ENCODE results near the gene GET4. TPM values are rescaled to one million over a fixed set of nuclear protein-coding genes. Genes with fewer than 3 reads are reported as not detected.

GET4 gene, protein sequence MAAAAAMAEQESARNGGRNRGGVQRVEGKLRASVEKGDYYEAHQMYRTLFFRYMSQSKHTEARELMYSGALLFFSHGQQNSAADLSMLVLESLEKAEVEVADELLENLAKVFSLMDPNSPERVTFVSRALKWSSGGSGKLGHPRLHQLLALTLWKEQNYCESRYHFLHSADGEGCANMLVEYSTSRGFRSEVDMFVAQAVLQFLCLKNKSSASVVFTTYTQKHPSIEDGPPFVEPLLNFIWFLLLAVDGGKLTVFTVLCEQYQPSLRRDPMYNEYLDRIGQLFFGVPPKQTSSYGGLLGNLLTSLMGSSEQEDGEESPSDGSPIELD
- polyA plus RNA-seq (2013, experiment 1 of 2) = 52.1 TPM
- 32.8 TPM for polyA plus RNA-seq (2013, experiment 2 of 2)

DNA sequence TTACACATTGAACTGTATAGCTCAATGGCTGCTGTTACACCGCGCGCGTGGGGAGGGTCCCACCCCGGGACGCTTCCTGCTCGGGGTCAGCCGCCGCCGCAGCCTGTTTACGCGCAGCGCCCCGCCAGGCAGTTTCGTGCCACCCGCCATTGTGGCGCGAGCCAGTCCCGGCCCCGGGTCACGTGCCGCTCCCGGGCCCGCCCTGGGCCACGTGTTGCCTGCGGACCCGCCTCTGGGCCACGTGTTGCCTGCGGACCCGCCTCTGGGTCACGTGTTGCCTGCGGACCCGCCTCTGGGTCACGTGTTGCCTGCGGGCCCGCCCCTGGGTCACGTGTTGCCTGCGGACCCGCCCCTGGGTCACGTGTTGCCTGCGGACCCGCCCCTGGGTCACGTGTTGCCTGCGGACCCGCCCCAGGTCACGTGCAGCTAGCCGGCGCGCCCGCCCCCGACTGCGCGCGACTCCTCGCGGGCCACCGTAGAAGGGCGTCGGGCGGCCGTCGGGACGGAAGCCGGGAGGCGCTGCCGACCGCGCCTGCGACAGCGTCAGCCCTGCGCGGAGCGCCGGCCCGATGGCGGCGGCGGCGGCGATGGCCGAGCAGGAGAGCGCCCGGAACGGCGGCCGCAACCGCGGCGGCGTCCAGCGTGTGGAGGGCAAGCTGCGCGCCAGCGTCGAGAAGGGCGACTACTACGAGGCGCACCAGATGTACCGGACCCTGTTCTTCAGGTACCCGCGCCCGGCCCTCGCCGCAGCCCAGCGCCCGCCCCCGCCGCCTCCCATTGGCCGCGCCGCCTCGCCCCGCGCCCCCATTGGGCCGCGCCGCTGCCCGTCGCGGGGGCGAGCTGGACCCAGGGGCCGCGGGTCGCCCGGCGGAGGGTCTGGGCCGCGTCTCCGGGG, at the start of gene GET4:
TSS of gene GET4 (plus strand) at position 478 of the 895 bp plus-strand sequence. CDS start at position 570, 92 bp downstream.
- Histone ChIP-seq H3K36me3 (ENCODE audit: control insufficient read depth, insufficient read depth, low read length) (peaks cover 52% of the 10 kb centered on the region), H3K4me3 (ENCODE audit: extremely low read depth, insufficient read depth, low read length, poor library complexity, severe bottlenecking) (peak within 1 kb of the TSS; percentile 86), H3K9me3 (ENCODE audit: control insufficient read depth, low read length) (no peaks in the 10 kb centered on the region), H3K27ac (ENCODE audit: low read depth, low read length, severe bottlenecking) (peak within 1 kb of the TSS; percentile 79), H3K4me1 (ENCODE audit: control insufficient read depth, insufficient read depth, low read length, poor library complexity, severe bottlenecking) (peaks cover 8% of the 10 kb centered on the region)
- 1 to 4% methylated on average over 53 to 108 of the region's 129 CpGs for WGBS, 2 experiments (ENCODE audit: insufficient coverage in 2 of 2)

DNA sequence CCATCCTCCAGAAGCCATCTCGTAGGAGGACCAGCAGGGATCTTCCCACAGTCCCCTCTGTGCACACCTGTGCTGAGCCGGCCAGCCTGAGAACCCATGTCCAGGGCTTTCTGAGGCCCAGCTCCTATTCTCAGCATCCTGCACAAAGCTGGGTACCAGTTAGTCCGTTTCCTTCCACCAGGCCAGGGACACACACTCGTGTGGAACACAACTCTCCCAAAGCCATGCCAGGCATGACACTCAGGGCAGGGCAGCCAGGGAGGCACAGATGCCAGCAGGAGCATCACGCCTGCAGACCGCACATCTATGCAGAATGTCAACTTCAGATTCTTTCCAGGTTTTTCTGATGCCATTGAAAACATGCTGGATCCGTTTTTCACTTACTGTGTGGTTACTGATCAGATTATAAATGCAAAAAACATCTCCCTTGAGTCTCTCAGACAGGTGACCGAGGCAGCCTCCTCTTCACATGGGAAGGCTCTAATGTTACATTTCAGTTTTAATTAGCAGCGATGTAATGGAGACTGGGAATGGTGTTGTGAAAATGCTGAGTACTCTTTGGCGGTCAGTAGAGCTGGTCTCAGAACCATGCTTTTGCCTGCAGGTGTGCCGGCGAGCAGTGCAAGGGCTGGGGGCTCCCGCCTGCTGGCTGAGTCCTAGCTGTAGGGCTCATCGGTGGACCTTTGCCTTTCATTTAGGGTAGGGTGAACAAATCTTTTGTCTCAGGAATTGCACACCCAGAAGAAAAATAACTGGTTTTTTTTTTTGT, 47.4 kb upstream of the GET4 start:
- WGBS, 2 experiments (ENCODE audit: insufficient coverage in 2 of 2) = 98 to 99% methylated on average over 9 to 12 of the region's 14 CpGs

DNA sequence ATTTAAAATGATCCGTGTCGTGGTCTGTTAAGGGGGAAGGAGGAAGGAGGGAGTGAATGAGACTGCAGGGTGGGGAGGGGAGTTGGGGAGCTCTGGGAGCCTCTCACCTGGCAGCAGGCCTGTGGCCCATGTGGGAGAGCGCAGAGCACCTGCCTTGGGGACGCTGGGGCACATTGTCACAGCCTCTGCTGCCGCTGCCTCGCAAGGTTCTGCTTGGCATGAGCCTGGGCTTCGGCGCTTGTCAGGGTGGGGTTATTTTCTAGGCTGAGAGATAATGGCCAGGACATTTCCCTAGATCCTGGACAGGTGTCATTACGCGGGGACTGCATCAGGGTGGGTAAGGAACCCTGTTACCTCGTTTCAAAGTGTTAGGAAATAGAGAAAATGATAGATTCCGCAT, 46.3 kb upstream of the GET4 start:
- peaks cover 25% of the 10 kb centered on the region for H3K4me1 ChIP-seq (ENCODE audit: control insufficient read depth, insufficient read depth, low read length, poor library complexity, severe bottlenecking)
- H3K4me3 ChIP-seq (ENCODE audit: extremely low read depth, insufficient read depth, low read length, poor library complexity, severe bottlenecking) = no peak overlapping the region
- peaks cover 31% of the 10 kb centered on the region for H3K36me3 ChIP-seq (ENCODE audit: control insufficient read depth, insufficient read depth, low read length)
- H3K9me3 ChIP-seq (ENCODE audit: control insufficient read depth, low read length) = no peaks in the 10 kb centered on the region
- 84 to 85% methylated on average over 9 to 11 of the region's 12 CpGs for WGBS, 2 experiments (ENCODE audit: insufficient coverage in 2 of 2)
- H3K27ac ChIP-seq (ENCODE audit: low read depth, low read length, severe bottlenecking) = no peak overlapping the region

More for the DNA sequence above, 47.4 kb upstream of the GET4 start:
- Histone ChIP-seq H3K9me3 (ENCODE audit: control insufficient read depth, low read length) (no peaks in the 10 kb centered on the region), H3K27ac (ENCODE audit: low read depth, low read length, severe bottlenecking) (no peak overlapping the region), H3K4me3 (ENCODE audit: extremely low read depth, insufficient read depth, low read length, poor library complexity, severe bottlenecking) (no peak overlapping the region), H3K36me3 (ENCODE audit: control insufficient read depth, insufficient read depth, low read length) (peaks cover 26% of the 10 kb centered on the region), H3K4me1 (ENCODE audit: control insufficient read depth, insufficient read depth, low read length, poor library complexity, severe bottlenecking) (peaks cover 25% of the 10 kb centered on the region)

DNA sequence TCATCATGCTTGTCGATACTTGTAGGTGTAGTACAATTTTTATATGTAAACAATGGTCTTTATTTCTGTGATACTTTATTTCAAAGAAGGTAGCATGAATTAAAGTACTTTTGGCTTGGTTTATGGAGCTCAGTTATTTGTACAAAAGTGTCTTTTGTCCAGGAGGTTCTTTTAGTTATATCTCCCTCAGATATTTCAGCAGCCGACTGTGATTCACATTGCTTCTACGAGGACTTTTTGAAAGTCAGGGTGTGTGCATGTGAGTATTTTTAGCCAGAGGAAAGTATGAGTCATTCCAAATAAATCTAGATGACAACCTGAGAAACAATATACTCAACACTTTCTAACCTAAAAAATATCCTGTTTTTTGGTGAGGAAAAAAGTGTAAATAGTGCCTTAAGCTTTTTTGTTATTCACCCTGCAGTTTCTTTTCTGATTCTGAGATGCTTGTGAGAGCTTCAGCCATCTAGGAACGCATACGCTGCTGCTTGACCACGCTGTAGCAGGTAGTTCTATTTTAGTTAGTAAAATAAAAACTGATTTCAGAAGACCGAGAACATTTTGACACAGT, 44.7 kb upstream of the GET4 start:
- peak overlapping the region; percentile 97 for H3K27ac ChIP-seq (ENCODE audit: low read depth, low read length, severe bottlenecking)
- H3K4me1 ChIP-seq (ENCODE audit: control insufficient read depth, insufficient read depth, low read length, poor library complexity, severe bottlenecking) = peaks cover 33% of the 10 kb centered on the region
- H3K4me3 ChIP-seq (ENCODE audit: extremely low read depth, insufficient read depth, low read length, poor library complexity, severe bottlenecking) = no peak overlapping the region
- 86 to 89% methylated on average over 1 to 2 of the region's 7 CpGs for WGBS, 2 experiments (ENCODE audit: insufficient coverage in 2 of 2)
- no peaks in the 10 kb centered on the region for H3K9me3 ChIP-seq (ENCODE audit: control insufficient read depth, low read length)
- peaks cover 37% of the 10 kb centered on the region for H3K36me3 ChIP-seq (ENCODE audit: control insufficient read depth, insufficient read depth, low read length)

DNA sequence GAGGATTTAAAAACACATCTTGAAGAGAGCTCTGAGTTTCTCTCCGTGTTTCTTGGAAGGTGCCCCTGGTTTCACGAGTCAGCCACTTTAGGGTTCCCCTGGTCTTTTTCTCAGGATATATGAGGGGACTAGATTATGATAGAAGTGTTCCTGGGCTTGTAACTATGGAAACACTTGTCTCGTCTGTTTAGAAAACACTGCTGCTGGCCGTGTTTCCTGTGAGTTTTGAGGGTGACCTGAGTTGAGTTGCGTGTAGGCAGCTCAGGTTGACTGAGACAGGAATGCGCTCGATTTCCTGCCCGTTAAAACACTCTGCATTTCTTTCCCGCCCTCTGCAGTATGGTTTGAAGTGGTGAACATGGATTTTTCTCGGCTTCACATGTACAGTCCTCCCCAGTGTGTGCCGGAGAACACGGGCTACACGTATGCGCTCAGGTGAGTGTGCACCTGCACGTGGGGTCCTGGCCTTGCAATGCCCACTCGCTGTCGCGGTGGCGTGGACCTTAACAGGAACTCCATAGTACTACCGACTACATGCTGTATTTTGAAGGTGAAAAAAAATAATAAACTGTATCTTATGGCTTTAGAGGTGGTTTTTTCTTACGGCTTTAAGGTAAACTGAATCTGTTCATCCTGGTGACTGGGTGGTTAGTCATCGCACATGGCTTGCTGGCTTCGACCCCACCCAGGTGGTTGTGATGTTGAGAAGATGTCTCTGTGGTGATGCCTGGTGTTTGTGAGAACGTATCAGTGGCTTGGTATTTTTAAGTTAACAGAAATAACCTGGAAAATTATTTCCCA, 44.0 kb upstream of the GET4 start, which contains the start of gene SUN1:
TSS of gene SUN1 (plus strand) at position 310 of the 801 bp plus-strand sequence. CDS start at position 359, 49 bp downstream.
- Histone ChIP-seq H3K4me1 (ENCODE audit: control insufficient read depth, insufficient read depth, low read length, poor library complexity, severe bottlenecking) (peaks cover 32% of the 10 kb centered on the region), H3K9me3 (ENCODE audit: control insufficient read depth, low read length) (no peaks in the 10 kb centered on the region), H3K27ac (ENCODE audit: low read depth, low read length, severe bottlenecking) (peak within 1 kb of the TSS; percentile 97), H3K36me3 (ENCODE audit: control insufficient read depth, insufficient read depth, low read length) (peaks cover 39% of the 10 kb centered on the region), H3K4me3 (ENCODE audit: extremely low read depth, insufficient read depth, low read length, poor library complexity, severe bottlenecking) (no peak within 1 kb of the TSS)
- 84 to 86% methylated on average over 19 to 22 of the region's 24 CpGs for WGBS, 2 experiments (ENCODE audit: insufficient coverage in 2 of 2)

DNA sequence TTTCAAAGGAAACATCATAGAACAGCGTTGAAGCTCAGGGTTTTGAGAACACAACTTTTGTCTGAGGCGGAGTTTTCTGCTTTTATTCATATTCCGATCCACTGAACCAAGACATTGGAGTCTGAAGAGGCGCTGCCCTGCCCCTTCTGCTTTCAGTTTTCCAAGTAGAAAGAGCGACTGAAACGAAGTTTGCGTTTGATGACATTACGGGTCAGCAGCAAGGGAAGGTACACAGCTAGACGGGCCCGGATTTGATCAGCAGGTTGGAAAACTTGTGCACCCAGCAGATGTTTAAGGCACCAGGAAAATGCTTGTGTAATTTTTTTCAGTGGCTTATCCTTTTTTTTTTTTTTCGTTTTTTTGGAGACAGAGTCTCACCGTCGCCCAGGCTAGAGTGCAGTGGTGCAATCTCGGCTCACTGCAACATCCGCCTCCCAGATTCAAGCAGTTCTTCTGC, 43.4 kb upstream of the GET4 start:
- Histone ChIP-seq H3K9me3 (ENCODE audit: control insufficient read depth, low read length) (no peaks in the 10 kb centered on the region), H3K4me3 (ENCODE audit: extremely low read depth, insufficient read depth, low read length, poor library complexity, severe bottlenecking) (no peak overlapping the region), H3K27ac (ENCODE audit: low read depth, low read length, severe bottlenecking) (peak overlapping the region; percentile 97), H3K4me1 (ENCODE audit: control insufficient read depth, insufficient read depth, low read length, poor library complexity, severe bottlenecking) (peaks cover 32% of the 10 kb centered on the region), H3K36me3 (ENCODE audit: control insufficient read depth, insufficient read depth, low read length) (peaks cover 34% of the 10 kb centered on the region)
- WGBS, 2 experiments (ENCODE audit: insufficient coverage in 2 of 2) = 93 to 99% methylated on average over 10 to 14 of the region's 15 CpGs

DNA sequence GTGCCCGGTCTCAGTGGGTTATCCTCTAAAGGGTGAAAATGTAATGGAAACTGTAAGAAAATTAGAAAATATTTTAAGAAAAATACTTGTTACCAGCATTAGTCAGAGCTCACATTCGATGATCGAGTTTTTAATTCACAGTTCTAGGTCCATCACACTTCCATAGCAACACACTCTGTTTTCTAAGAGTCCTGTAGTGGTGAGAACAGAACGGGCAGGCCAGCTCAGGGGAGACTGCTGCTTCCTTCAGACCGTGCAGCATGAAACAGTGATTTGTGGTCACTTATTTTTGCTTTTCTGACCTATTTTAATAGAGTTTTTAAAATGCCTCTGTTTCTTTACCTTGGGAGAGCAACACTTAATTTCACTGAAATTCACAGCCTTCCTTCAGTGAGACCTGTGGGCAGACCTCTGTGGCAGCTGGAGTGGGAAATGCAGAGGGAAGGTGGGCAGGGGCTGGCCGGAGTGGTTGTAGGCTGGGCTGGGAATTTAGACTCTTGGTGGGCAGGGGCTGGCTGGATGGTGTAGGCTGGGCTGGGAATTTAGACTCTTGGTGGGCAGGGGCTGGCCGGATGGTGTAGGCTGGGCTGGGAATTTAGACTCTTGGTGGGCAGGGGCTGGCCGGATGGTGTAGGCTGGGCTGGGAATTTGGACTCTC, 42.6 kb upstream of the GET4 start:
- Histone ChIP-seq H3K4me3 (ENCODE audit: extremely low read depth, insufficient read depth, low read length, poor library complexity, severe bottlenecking) (no peak overlapping the region), H3K9me3 (ENCODE audit: control insufficient read depth, low read length) (no peaks in the 10 kb centered on the region), H3K27ac (ENCODE audit: low read depth, low read length, severe bottlenecking) (no peak overlapping the region), H3K4me1 (ENCODE audit: control insufficient read depth, insufficient read depth, low read length, poor library complexity, severe bottlenecking) (peaks cover 32% of the 10 kb centered on the region), H3K36me3 (ENCODE audit: control insufficient read depth, insufficient read depth, low read length) (peaks cover 38% of the 10 kb centered on the region)
- 92% methylated on average over 3 of the region's 8 CpGs; no CpG with 5 or more reads in 1 of the 2 experiments for WGBS, 2 experiments (ENCODE audit: insufficient coverage in 2 of 2)

DNA sequence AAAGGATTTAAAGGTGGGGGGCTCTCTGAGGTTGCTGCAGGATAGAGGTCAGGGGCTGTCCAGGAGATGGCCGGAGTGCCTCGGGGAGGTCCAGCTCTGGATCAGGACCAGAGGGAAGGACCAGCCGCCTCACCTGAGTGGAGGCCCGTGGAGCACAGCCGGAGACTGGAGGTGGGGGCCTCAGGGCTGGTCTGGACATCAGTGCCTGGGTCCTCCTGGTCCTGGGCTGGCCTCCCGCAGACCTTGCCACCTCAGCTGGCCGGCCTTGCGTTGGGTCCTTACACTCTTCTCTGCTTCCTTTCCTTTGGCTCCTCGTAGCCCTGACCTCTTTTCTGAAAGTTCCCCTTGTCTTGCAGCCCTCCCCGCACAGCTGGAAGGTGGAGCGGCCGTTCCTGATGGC, 42.1 kb upstream of the GET4 start:
- no peak overlapping the region for H3K27ac ChIP-seq (ENCODE audit: low read depth, low read length, severe bottlenecking)
- H3K36me3 ChIP-seq (ENCODE audit: control insufficient read depth, insufficient read depth, low read length) = peaks cover 39% of the 10 kb centered on the region
- 94 to 96% methylated on average over 12 of the region's 12 CpGs for WGBS, 2 experiments (ENCODE audit: insufficient coverage in 2 of 2)
- H3K4me3 ChIP-seq (ENCODE audit: extremely low read depth, insufficient read depth, low read length, poor library complexity, severe bottlenecking) = no peak overlapping the region
- H3K4me1 ChIP-seq (ENCODE audit: control insufficient read depth, insufficient read depth, low read length, poor library complexity, severe bottlenecking) = peaks cover 32% of the 10 kb centered on the region
- no peaks in the 10 kb centered on the region for H3K9me3 ChIP-seq (ENCODE audit: control insufficient read depth, low read length)

DNA sequence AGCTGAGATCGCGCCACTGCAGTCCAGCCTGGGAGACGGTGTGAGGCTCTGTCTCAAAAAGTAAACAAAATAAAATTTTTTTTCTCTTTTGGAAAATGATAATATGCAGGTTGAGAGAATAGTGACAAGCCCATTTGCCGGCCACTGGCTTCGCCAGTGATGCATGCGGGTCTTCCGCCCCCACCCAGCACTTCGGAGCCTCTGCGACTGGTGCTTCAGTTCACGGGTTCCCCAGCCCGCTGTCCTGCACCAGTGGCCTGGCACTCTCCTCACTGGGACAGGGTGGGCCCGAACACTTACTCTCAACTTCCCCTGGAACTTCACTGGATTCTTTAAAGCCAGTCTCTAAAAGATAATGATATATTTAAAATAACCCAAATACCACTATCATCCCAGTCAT, 41.3 kb upstream of the GET4 start:
- 94 to 100% methylated on average over 6 to 9 of the region's 12 CpGs for WGBS, 2 experiments (ENCODE audit: insufficient coverage in 2 of 2)
- Histone ChIP-seq H3K9me3 (ENCODE audit: control insufficient read depth, low read length) (no peaks in the 10 kb centered on the region), H3K27ac (ENCODE audit: low read depth, low read length, severe bottlenecking) (no peak overlapping the region), H3K4me1 (ENCODE audit: control insufficient read depth, insufficient read depth, low read length, poor library complexity, severe bottlenecking) (peaks cover 30% of the 10 kb centered on the region), H3K4me3 (ENCODE audit: extremely low read depth, insufficient read depth, low read length, poor library complexity, severe bottlenecking) (no peak overlapping the region), H3K36me3 (ENCODE audit: control insufficient read depth, insufficient read depth, low read length) (peaks cover 44% of the 10 kb centered on the region)

Measured in mesodermal cell (in vitro differentiated cells).